Glomerular visceral epithelial cell (primary cell): ENCODE measurements around the gene LRPAP1.

ENCODE experiments used
- DNase-seq: peaks from one replicate; pipeline ENCODE4 v3.0.0-alpha.2; 2016; ENCODE audit errors: extremely low spot score

Gene LRPAP1

GRCh38 chr4:3500634-3501101, 31.6 kb downstream of the LRPAP1 start:
- no peak for DNase-seq

GRCh38 chr4:3500111-3500510, 32.1 kb downstream of the LRPAP1 start:
- DNase-seq, result no peak

GRCh38 chr4:3499710-3500109, 32.5 kb downstream of the LRPAP1 start:
- no peak for DNase-seq

- DNase-seq, result no peak
Measured at GRCh38 chr4:3498901-3499510, 33.2 kb downstream of the LRPAP1 start.

GRCh38 chr4:3498407-3498806, 33.8 kb downstream of the LRPAP1 start:
- no peak for DNase-seq

GRCh38 chr4:3497523-3498389, 34.5 kb downstream of the LRPAP1 start:
- DNase-seq, result no peak

GRCh38 chr4:3497095-3497494, 35.1 kb downstream of the LRPAP1 start:
- DNase-seq, result no peak

GRCh38 chr4:3496021-3496420, 36.2 kb downstream of the LRPAP1 start:
- DNase-seq, result no peak

GRCh38 chr4:3495204-3495975, 36.8 kb downstream of the LRPAP1 start:
- no peak for DNase-seq

- no peak for DNase-seq
Measured at GRCh38 chr4:3494462-3494871, 37.8 kb downstream of the LRPAP1 start.

GRCh38 chr4:3493720-3494461, 38.3 kb downstream of the LRPAP1 start:
- DNase-seq, result no peak

- no peak for DNase-seq
Measured at GRCh38 chr4:3492741-3493719, 39.2 kb downstream of the LRPAP1 start.

GRCh38 chr4:3491681-3492405, 40.4 kb downstream of the LRPAP1 start:
- DNase-seq, result peak; percentile 21

GRCh38 chr4:3489451-3489962, 42.7 kb downstream of the LRPAP1 start:
- DNase-seq, result no peak

GRCh38 chr4:3488820-3489219, 43.4 kb downstream of the LRPAP1 start:
- DNase-seq, result no peak

- DNase-seq, result no peak
Measured at GRCh38 chr4:3487861-3488260, 44.4 kb downstream of the LRPAP1 start.

GRCh38 chr4:3486541-3487540, 45.4 kb downstream of the LRPAP1 start:
- DNase-seq, result no peak

GRCh38 chr4:3485886-3486540, 46.2 kb downstream of the LRPAP1 start:
- DNase-seq, result no peak
